Mesendoderm (in vitro differentiated cells): ENCODE data around the gene RAB1B.
A peak's percentile ranks its signal among the peaks of the same experiment; 100 is the strongest.

ENCODE experiments used
- DNase-seq: peaks from one replicate; pipeline ENCODE4 v3.0.0; 2013
- H2AK5ac ChIP-seq: 2 replicates; pipeline ENCODE4 v1.6.1; 2013; ENCODE audit warnings: low read length, inconsistent platforms
- H2BK120ac ChIP-seq: 2 replicates; pipeline ENCODE4 v1.6.1; 2013; ENCODE audit warnings: low read depth, mild to moderate bottlenecking, low read length, moderate library complexity, mixed read lengths
- H2BK15ac ChIP-seq: replicated peaks from 2 replicates; pipeline ENCODE4 v1.6.1; 2013; ENCODE audit warnings: low read depth, mild to moderate bottlenecking, moderate library complexity
- H2BK5ac ChIP-seq: 2 replicates; pipeline ENCODE4 v1.6.1; 2013; ENCODE audit warnings: low read length, inconsistent platforms
- H3K18ac ChIP-seq: 2 replicates; pipeline ENCODE4 v1.6.1; 2013; ENCODE audit warnings: mild to moderate bottlenecking, low read length, mixed read lengths
- H3K23ac ChIP-seq: one replicate; pipeline ENCODE4 v1.6.1; 2013; ENCODE audit warnings: low read length
- H3K27ac ChIP-seq: 2 replicates; pipeline ENCODE4 v1.5.1; 2013; ENCODE audit warnings: low read depth, mild to moderate bottlenecking, inconsistent platforms, low read length, moderate library complexity
- H3K27me3 ChIP-seq: 2 replicates; pipeline ENCODE4 v1.6.1; 2013; ENCODE audit warnings: low read length, control low read depth, mild to moderate bottlenecking, inconsistent platforms; ENCODE audit not compliant: insufficient read depth, poor library complexity
- H3K36me3 ChIP-seq: 2 replicates; pipeline ENCODE4 v1.6.1; 2013; ENCODE audit warnings: low read length, inconsistent platforms; ENCODE audit not compliant: control insufficient read depth, insufficient read depth
- H3K4ac ChIP-seq: one replicate; pipeline ENCODE4 v1.6.1; 2013; ENCODE audit warnings: low read depth, mild to moderate bottlenecking, low read length, moderate library complexity
- H3K4me1 ChIP-seq: 2 replicates; pipeline ENCODE4 v1.6.1; 2013; ENCODE audit warnings: low read depth, low read length, inconsistent platforms; ENCODE audit not compliant: control insufficient read depth
- H3K4me2 ChIP-seq: 2 replicates; pipeline ENCODE4 v1.6.1; 2013; ENCODE audit warnings: low read length
- H3K4me3 ChIP-seq: 2 replicates; pipeline ENCODE4 v1.5.1; 2013; ENCODE audit warnings: mild to moderate bottlenecking, low read length
- H3K56ac ChIP-seq: one replicate; pipeline ENCODE4 v1.6.1; 2013; ENCODE audit warnings: low read length
- H3K79me1 ChIP-seq: 2 replicates; pipeline ENCODE4 v1.6.1; 2013; ENCODE audit warnings: low read length, inconsistent platforms
- H3K79me2 ChIP-seq: 2 replicates; pipeline ENCODE4 v1.6.1; 2013; ENCODE audit warnings: mild to moderate bottlenecking, low read length; ENCODE audit not compliant: control insufficient read depth, insufficient read depth
- H3K9ac ChIP-seq: 2 replicates; pipeline ENCODE4 v1.6.1; 2013; ENCODE audit warnings: low read length, inconsistent platforms
- H4K5ac ChIP-seq: one replicate; pipeline ENCODE4 v1.6.1; 2013; ENCODE audit warnings: low read length
- H4K8ac ChIP-seq: one replicate; pipeline ENCODE4 v1.6.1; 2013; ENCODE audit warnings: low read depth, mild to moderate bottlenecking, control low read depth, low read length, moderate library complexity
- WGBS: extraction: QIAGEN DNeasy Blood & Tissue Kit; methylation state at CpG from one replicate; pipeline ENCODE4 v1.1.7; 2013; ENCODE audit warnings: low lambda C conversion rate, missing lambda C conversion rate; ENCODE audit not compliant: insufficient coverage; ENCODE audit errors: extremely low coverage; 5-methylcytosine and 5-hydroxymethylcytosine counted together

Gene RAB1B

GRCh38 chr11:66294626-66295620 is 26.5 kb downstream of the RAB1B start:
- no peak overlapping the region for H3K27ac ChIP-seq
- H2BK120ac ChIP-seq = no peak overlapping the region
- no peak overlapping the region for H2BK15ac ChIP-seq
- no peak overlapping the region for H3K23ac ChIP-seq
- no peak for DNase-seq
- no peak overlapping the region for H4K8ac ChIP-seq
- peaks cover 4% of the 10 kb centered on the region for H3K4me1 ChIP-seq
- H3K56ac ChIP-seq = no peak overlapping the region
- no CpG with 5 or more reads among the region's 123 CpGs for WGBS
- no peaks in the 10 kb centered on the region for H3K79me1 ChIP-seq
- H3K9ac ChIP-seq = no peak overlapping the region
- no peak overlapping the region for H2AK5ac ChIP-seq
- H3K4ac ChIP-seq = no peak overlapping the region
- H3K18ac ChIP-seq = no peak overlapping the region
- H3K4me3 ChIP-seq = no peak overlapping the region
- no peaks in the 10 kb centered on the region for H3K79me2 ChIP-seq
- peaks cover 15% of the 10 kb centered on the region for H3K27me3 ChIP-seq
- no peak overlapping the region for H4K5ac ChIP-seq
- no peak overlapping the region for H3K4me2 ChIP-seq
- no peak overlapping the region for H2BK5ac ChIP-seq
- H3K36me3 ChIP-seq = no peaks in the 10 kb centered on the region

- Histone ChIP-seq H3K9ac (no peak overlapping the region), H3K4me2 (no peak overlapping the region), H3K79me1 (no peaks in the 10 kb centered on the region), H3K4me3 (no peak overlapping the region), H3K23ac (no peak overlapping the region), H3K27me3 (no peaks in the 10 kb centered on the region), H3K18ac (no peak overlapping the region), H2BK15ac (no peak overlapping the region), H2AK5ac (no peak overlapping the region), H3K36me3 (no peaks in the 10 kb centered on the region), H3K4me1 (peaks cover 4% of the 10 kb centered on the region), H2BK5ac (no peak overlapping the region), H3K79me2 (no peaks in the 10 kb centered on the region), H2BK120ac (no peak overlapping the region), H3K4ac (no peak overlapping the region), H4K5ac (no peak overlapping the region), H3K27ac (no peak overlapping the region), H3K56ac (no peak overlapping the region), H4K8ac (no peak overlapping the region)
- WGBS = no CpG with 5 or more reads among the region's 8 CpGs
- peak; percentile 30 for DNase-seq
These were observed 29.2 kb downstream of the RAB1B start for GRCh38 chr11:66297610-66298009.

GRCh38 chr11:66299186-66299585 is 30.7 kb downstream of the RAB1B start:
- no CpG with 5 or more reads among the region's 3 CpGs for WGBS

GRCh38 chr11:66302656-66303055 is 34.2 kb downstream of the RAB1B start:
- no peak overlapping the region for H3K56ac ChIP-seq
- H3K36me3 ChIP-seq = no peaks in the 10 kb centered on the region
- no peaks in the 10 kb centered on the region for H3K4me1 ChIP-seq
- H3K4ac ChIP-seq = no peak overlapping the region
- H2BK15ac ChIP-seq = no peak overlapping the region
- no peaks in the 10 kb centered on the region for H3K79me2 ChIP-seq
- no peak overlapping the region for H2BK120ac ChIP-seq
- no CpG with 5 or more reads among the region's 12 CpGs for WGBS
- H3K23ac ChIP-seq = no peak overlapping the region
- no peak overlapping the region for H3K27ac ChIP-seq
- no peak overlapping the region for H2BK5ac ChIP-seq
- no peaks in the 10 kb centered on the region for H3K27me3 ChIP-seq
- no peak overlapping the region for H4K8ac ChIP-seq
- no peak overlapping the region for H2AK5ac ChIP-seq
- H3K18ac ChIP-seq = no peak overlapping the region
- H4K5ac ChIP-seq = no peak overlapping the region
- no peak overlapping the region for H3K9ac ChIP-seq
- H3K4me2 ChIP-seq = no peak overlapping the region
- H3K4me3 ChIP-seq = no peak overlapping the region
- H3K79me1 ChIP-seq = no peaks in the 10 kb centered on the region
- no peak for DNase-seq

More at GRCh38 chr11:66299186-66299585, 30.7 kb downstream of the RAB1B start:
- H3K79me1 ChIP-seq = no peaks in the 10 kb centered on the region
- no peak overlapping the region for H3K23ac ChIP-seq
- H2AK5ac ChIP-seq = no peak overlapping the region
- DNase-seq = no peak
- no peaks in the 10 kb centered on the region for H3K27me3 ChIP-seq
- no peak overlapping the region for H3K27ac ChIP-seq
- H3K4me2 ChIP-seq = no peak overlapping the region
- H4K5ac ChIP-seq = no peak overlapping the region
- peaks cover 4% of the 10 kb centered on the region for H3K4me1 ChIP-seq
- no peak overlapping the region for H4K8ac ChIP-seq
- H3K56ac ChIP-seq = no peak overlapping the region
- no peak overlapping the region for H3K4ac ChIP-seq
- no peak overlapping the region for H2BK5ac ChIP-seq
- H3K9ac ChIP-seq = no peak overlapping the region
- H2BK120ac ChIP-seq = no peak overlapping the region
- no peaks in the 10 kb centered on the region for H3K36me3 ChIP-seq
- no peak overlapping the region for H3K18ac ChIP-seq
- H2BK15ac ChIP-seq = no peak overlapping the region
- H3K79me2 ChIP-seq = no peaks in the 10 kb centered on the region
- no peak overlapping the region for H3K4me3 ChIP-seq

GRCh38 chr11:66309475-66309874 is 41.0 kb downstream of the RAB1B start:
- Histone ChIP-seq H3K27me3 (no peaks in the 10 kb centered on the region), H3K27ac (no peak overlapping the region), H3K56ac (no peak overlapping the region), H3K79me1 (no peaks in the 10 kb centered on the region), H4K8ac (no peak overlapping the region), H3K4me1 (peaks cover 8% of the 10 kb centered on the region), H2BK15ac (no peak overlapping the region), H2BK5ac (no peak overlapping the region), H4K5ac (no peak overlapping the region), H3K4me2 (no peak overlapping the region), H3K79me2 (no peaks in the 10 kb centered on the region), H2BK120ac (no peak overlapping the region), H3K9ac (no peak overlapping the region), H3K4me3 (no peak overlapping the region), H2AK5ac (no peak overlapping the region), H3K4ac (no peak overlapping the region), H3K23ac (no peak overlapping the region), H3K18ac (no peak overlapping the region), H3K36me3 (no peaks in the 10 kb centered on the region)
- no CpG with 5 or more reads among the region's 3 CpGs for WGBS
- no peak for DNase-seq
